ENCODE results near the gene DIPK1A. TPM values are rescaled to one million over a fixed set of nuclear protein-coding genes. Genes with fewer than 3 reads are reported as not detected.
A peak's percentile ranks its signal among the peaks of the same experiment; 100 is the strongest.

DIPK1A gene
- total RNA-seq, 1 donor from 2014 or later: 16.0 TPM

DNA sequence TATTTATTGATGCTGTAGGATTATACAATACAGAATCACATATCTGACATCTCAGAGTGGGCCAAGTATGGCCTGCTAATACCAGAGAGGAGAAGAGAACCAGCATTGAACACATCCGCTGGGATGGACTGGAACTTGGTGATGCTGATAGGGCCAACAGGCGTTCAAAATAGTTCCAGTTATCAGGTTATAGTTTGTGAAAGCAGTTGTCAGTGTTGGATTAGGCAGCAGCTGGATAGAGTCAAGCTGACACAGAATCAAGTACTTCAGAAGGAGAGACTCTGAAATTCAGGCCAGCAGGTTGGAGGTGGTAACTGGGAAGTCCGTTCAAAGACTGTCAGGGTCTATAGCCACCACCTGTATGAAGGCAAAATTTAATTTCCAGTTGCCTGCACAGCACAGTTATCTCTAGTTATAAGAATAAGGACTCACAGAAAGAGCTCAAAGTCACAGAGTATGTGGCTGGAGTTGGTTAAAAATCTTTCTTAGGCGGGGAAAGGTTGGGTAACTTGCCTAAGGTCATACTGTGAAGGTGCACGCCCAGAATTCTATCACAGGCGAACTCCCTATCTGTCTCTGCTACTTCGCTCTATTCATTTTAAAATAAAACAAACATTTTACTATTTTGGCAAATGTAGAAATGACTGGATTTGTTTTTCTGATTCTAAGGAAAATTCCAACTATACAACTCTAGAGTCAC lies 9.9 kb upstream of the DIPK1A start:
- peaks cover 71% of the 10 kb centered on the region for H3K4me1 Mint-ChIP-seq
- no peaks in the 10 kb centered on the region for H3K27me3 Mint-ChIP-seq
- no peak overlapping the region for H3K4me3 Mint-ChIP-seq
- DNase-seq (no peak), ATAC-seq (ENCODE audit: low read depth) (no peak)
- peak overlapping the region; percentile 21 for H3K27ac Mint-ChIP-seq
- ChIA-PET CTCF (interaction anchor here (0.7 to 11.7 kb wide), 4 partner anchors 9 to 112 kb away, joined by 4 to 251 read pairs (median 16); partner anchors contain the start of gene DIPK1A), POLR2A (interaction anchor here (1.0 to 10.0 kb wide), 4 partner anchors 9 to 23 kb away, joined by 7 to 375 read pairs (median 8); partner anchors contain the start of gene DIPK1A)
- TF ChIP-seq, protein P1, sequence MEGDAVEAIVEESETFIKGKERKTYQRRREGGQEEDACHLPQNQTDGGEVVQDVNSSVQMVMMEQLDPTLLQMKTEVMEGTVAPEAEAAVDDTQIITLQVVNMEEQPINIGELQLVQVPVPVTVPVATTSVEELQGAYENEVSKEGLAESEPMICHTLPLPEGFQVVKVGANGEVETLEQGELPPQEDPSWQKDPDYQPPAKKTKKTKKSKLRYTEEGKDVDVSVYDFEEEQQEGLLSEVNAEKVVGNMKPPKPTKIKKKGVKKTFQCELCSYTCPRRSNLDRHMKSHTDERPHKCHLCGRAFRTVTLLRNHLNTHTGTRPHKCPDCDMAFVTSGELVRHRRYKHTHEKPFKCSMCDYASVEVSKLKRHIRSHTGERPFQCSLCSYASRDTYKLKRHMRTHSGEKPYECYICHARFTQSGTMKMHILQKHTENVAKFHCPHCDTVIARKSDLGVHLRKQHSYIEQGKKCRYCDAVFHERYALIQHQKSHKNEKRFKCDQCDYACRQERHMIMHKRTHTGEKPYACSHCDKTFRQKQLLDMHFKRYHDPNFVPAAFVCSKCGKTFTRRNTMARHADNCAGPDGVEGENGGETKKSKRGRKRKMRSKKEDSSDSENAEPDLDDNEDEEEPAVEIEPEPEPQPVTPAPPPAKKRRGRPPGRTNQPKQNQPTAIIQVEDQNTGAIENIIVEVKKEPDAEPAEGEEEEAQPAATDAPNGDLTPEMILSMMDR (IDR thresholded peaks at IDR 0.05): no peak
- intact Hi-C loops (cut with micrococcal nuclease): loop anchor here (10.0 kb wide), 2 partner anchors 724 to 1954 kb away; partner anchors contain the start of gene CNN3
- no peaks in the 10 kb centered on the region for H3K36me3 Mint-ChIP-seq (ENCODE audit: low read depth)
- no peaks in the 10 kb centered on the region for H3K9me3 Mint-ChIP-seq

DNA sequence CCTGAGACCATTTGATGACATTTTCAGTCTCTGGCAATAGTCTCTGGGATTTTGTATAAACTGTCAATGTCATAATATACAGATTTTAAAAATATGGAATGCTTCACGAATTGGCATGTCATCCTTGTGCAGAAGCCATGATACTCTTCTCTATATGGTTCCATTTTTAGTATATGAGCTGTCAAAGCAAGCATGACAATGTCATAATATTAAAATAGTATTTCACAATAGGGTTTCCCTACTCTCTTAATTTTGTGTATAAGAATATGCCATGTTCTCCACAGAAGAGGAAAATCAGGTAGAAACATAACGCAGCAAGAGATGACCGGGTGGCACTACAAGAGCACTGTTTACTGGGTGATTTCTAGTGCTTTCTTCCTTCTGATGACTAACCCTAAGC lies 8.3 kb upstream of the DIPK1A start:
- H3K4me1 Mint-ChIP-seq: peaks cover 56% of the 10 kb centered on the region
- no peaks in the 10 kb centered on the region for H3K27me3 Mint-ChIP-seq
- no peak for DNase-seq
- ATAC-seq (ENCODE audit: low read depth): no peak
- no peaks in the 10 kb centered on the region for H3K9me3 Mint-ChIP-seq
- no peak overlapping the region for H3K4me3 Mint-ChIP-seq
- CTCF ChIA-PET: interaction anchor here (0.7 to 11.7 kb wide), 7 partner anchors 10 to 116 kb away, joined by 3 to 251 read pairs (median 6); no protein-coding TSS in a partner anchor
- H3K36me3 Mint-ChIP-seq (ENCODE audit: low read depth): no peaks in the 10 kb centered on the region
- intact Hi-C loops (cut with micrococcal nuclease): no loop called here
- POLR2A ChIA-PET: interaction anchor here (1.7 to 10.0 kb wide), 3 partner anchors 7 to 25 kb away, joined by 6 to 375 read pairs (median 9); partner anchors contain the start of gene DIPK1A
- TF ChIP-seq, protein P1 (IDR thresholded peaks at IDR 0.05): no peak
- H3K27ac Mint-ChIP-seq: peak overlapping the region; percentile 8

DNA sequence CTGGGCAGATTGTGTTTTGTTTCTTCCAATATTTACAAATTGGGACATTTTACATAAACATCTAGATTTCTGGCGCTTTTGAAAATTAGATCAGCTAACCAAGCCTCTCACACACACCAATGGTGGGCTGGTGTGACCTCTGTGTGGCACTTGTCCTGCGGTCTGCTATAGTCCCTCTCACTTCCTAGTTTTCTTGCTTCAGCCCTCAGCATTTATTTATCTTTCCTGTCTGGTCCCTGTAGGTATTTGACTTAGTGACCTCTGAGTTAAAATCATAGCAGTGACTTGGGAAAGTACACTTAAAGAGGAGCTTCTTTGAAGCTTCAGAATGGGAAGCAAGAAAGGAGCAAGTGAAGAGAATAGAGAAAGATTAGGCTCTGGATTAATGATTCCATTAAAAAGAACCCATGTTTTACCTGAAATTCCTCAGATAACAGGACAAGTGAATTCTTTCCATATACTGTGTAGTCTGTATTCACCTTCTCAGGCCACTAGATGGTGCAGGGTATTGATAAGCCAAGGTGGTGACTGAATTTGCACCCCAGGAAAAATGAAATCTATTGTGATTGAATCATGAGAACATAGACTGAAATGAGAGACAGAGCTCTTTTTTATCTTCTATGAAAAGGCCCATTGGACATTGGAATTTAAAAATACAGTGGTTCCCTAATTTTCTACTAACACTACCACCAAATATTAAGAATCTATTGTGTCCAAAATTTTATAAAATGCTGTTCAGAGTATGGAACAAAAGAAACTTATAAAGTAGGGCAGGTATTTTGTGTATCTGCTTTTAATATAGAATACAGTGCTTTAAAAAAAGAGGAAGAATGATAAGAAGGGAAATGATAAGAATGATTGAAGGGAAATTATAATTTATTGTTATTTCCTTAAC lies 7.1 kb upstream of the DIPK1A start:
- Mint-ChIP-seq H3K9me3 (no peaks in the 10 kb centered on the region), H3K27ac (peak overlapping the region; percentile 4), H3K4me1 (peaks cover 45% of the 10 kb centered on the region), H3K36me3 (ENCODE audit: low read depth) (no peaks in the 10 kb centered on the region), H3K4me3 (no peak overlapping the region), H3K27me3 (no peaks in the 10 kb centered on the region)
- CTCF ChIA-PET: interaction anchor here (0.6 to 11.7 kb wide), 14 partner anchors 9 to 438 kb away, joined by 3 to 251 read pairs (median 5); no protein-coding TSS in a partner anchor
- TF ChIP-seq, protein P1 (IDR thresholded peaks at IDR 0.05): peak; percentile 38
- peak; percentile 74 for ATAC-seq (ENCODE audit: low read depth)
- intact Hi-C loops (cut with micrococcal nuclease): loop anchor here (1.0 kb wide), 1 partner anchor 26 kb away; no protein-coding TSS in a partner anchor
- POLR2A ChIA-PET: interaction anchor here (0.6 to 10.0 kb wide), 6 partner anchors 6 to 65 kb away, joined by 3 to 375 read pairs (median 5); partner anchors contain the start of gene DIPK1A
- no peak for DNase-seq

DNA sequence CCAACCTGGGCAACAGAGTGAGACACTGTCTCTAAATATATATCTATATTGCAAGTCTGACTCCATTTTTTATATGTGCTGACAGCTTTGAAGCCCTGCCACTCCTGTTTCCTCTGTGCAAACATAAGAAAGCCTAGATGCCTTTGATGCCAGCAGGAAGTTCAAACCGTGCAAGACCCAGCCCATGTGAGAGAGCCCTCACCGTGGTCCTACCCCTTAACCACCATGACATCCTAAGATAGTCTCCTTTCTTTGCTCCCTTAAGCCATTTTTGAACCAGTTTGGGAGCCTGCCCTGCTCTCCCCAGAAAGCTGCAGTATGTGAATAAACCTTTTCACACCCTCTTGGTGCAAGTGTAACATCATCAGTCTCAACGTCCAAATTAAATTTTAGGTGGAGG lies 3.7 kb upstream of the DIPK1A start:
- H3K36me3 Mint-ChIP-seq (ENCODE audit: low read depth): peaks cover 10% of the 10 kb centered on the region
- no peak overlapping the region for H3K4me3 Mint-ChIP-seq
- ChIA-PET CTCF (interaction anchor here (8.7 kb wide), 1 partner anchor 28 kb away, joined by 199 read pairs; no protein-coding TSS in a partner anchor), POLR2A (interaction anchor here (0.6 to 6.1 kb wide), 2 partner anchors 9 to 14 kb away, joined by 4 to 375 read pairs; no protein-coding TSS in a partner anchor)
- intact Hi-C loops (cut with micrococcal nuclease): loop anchor here (5.0 kb wide), 3 partner anchors 38 to 882 kb away; partner anchors contain the start of gene DR1
- peaks cover 26% of the 10 kb centered on the region for H3K4me1 Mint-ChIP-seq
- no peak for ATAC-seq (ENCODE audit: low read depth)
- H3K9me3 Mint-ChIP-seq: no peaks in the 10 kb centered on the region
- H3K27me3 Mint-ChIP-seq: no peaks in the 10 kb centered on the region
- DNase-seq: no peak
- no peak overlapping the region for H3K27ac Mint-ChIP-seq
- TF ChIP-seq, protein P1 (IDR thresholded peaks at IDR 0.05): no peak
